K562 (cell line): ENCODE results near the gene GAL3ST3. TPM values are rescaled to one million over a fixed set of nuclear protein-coding genes. Genes with fewer than 3 reads are reported as not detected.
A peak's percentile ranks its signal among the peaks of the same experiment; 100 is the strongest.

ENCODE experiments used
- CC2D1A ChIP-seq: fragments of 450-650 bp; IDR thresholded peaks from 2 replicates; pipeline ENCODE4 v1.6.1; 2017; ENCODE audit warnings: mild to moderate bottlenecking
- HDAC3 ChIP-seq: fragments of 450-650 bp; IDR thresholded peaks from 2 replicates; pipeline ENCODE4 v1.6.1; 2018; ENCODE audit warnings: borderline replicate concordance, mild to moderate bottlenecking, moderate library complexity; ENCODE audit not compliant: partially characterized antibody
- KLF10 ChIP-seq: fragments of 250-450 bp; sonication (Bioruptor Pico); IDR thresholded peaks from 2 replicates; pipeline ENCODE4 v1.6.1; 2021; ENCODE audit warnings: matching md5 sums
- NR3C1 ChIP-seq: sonication (generic); formaldehyde crosslinking; IDR thresholded peaks from 2 replicates; pipeline ENCODE4 v1.8.1; 2022; ENCODE audit warnings: missing genetic modification reagents
- PHTF2 ChIP-seq: fragments of 250-450 bp; sonication (Bioruptor Pico); IDR thresholded peaks from 2 replicates; pipeline ENCODE4 v1.5.0; 2021; ENCODE audit warnings: mild to moderate bottlenecking
- POLR2A ChIP-seq: fragments of 450-650 bp; conservative IDR thresholded peaks from 2 replicates; pipeline ENCODE4 v1.6.1; 2016
- POU5F1 ChIP-seq: fragments of 150-350 bp; IDR thresholded peaks from 2 replicates; pipeline ENCODE4 v1.6.1; 2014; ENCODE audit warnings: borderline replicate concordance, low read length, low read depth, mild to moderate bottlenecking; ENCODE audit not compliant: partially characterized antibody
- RBM25 ChIP-seq: fragments of 200-400 bp; formaldehyde crosslinking; IDR thresholded peaks from 2 replicates; pipeline ENCODE4 v1.6.1; 2018; ENCODE audit warnings: low read length, low read depth, moderate library complexity; ENCODE audit not compliant: severe bottlenecking
- TAF1 ChIP-seq: IDR thresholded peaks from 2 replicates; pipeline ENCODE4 v1.6.1; 2011; ENCODE audit warnings: mild to moderate bottlenecking, low read length, moderate library complexity; ENCODE audit not compliant: insufficient read depth, control insufficient read depth, severe bottlenecking; ENCODE audit errors: extremely low read depth
- THRAP3 ChIP-seq: fragments of 450-650 bp; IDR thresholded peaks from 2 replicates; pipeline ENCODE4 v1.6.1; 2016; ENCODE audit warnings: mild to moderate bottlenecking, inconsistent platforms, borderline replicate concordance
- ZNF57 ChIP-seq: fragments of 450-650 bp; formaldehyde crosslinking; IDR thresholded peaks from 2 replicates; pipeline ENCODE4 v1.4.0; 2020; ENCODE audit warnings: mild to moderate bottlenecking, moderate library complexity
- ZNF695 ChIP-seq: fragments of 450-650 bp; formaldehyde crosslinking; IDR thresholded peaks from 2 replicates; pipeline ENCODE4 v1.4.0; 2020; ENCODE audit warnings: mild to moderate bottlenecking, moderate library complexity
- ZNF699 ChIP-seq: fragments of 250-450 bp; sonication (Bioruptor Pico); IDR thresholded peaks from 2 replicates; pipeline ENCODE4 v1.8.0; 2021; ENCODE audit warnings: mild to moderate bottlenecking, moderate library complexity; ENCODE audit not compliant: insufficient replicate concordance
- polyA plus RNA-seq, 8 experiments: library from polyadenylated mRNA; depleted of rRNA in 4 of 8; stranded (reverse) in 5 of 8; unstranded in 3 of 8; fragments of >200 nt; fragmentation: Nextera tagmentation in 2 of 8; fragmentation: Illumina TruSeq in 1 of 8; extraction: Ambion mirVana in 2 of 8; extraction: Trizol in 1 of 8; gene quantifications; 2 replicates each; pipeline versions ENCODE4 v1.2.1 to v1.2.3, GENCODE V29; 2011 to 2014; ENCODE audit warnings: inconsistent platforms in 1 of 8, missing spikeins in 1 of 8
- total RNA-seq, 7 experiments: library from RNA; depleted of rRNA in 6 of 7; stranded (reverse); fragments of >200 nt in 6 of 7; fragmentation: Illumina TruSeq in 2 of 7; extraction: Trizol in 2 of 7; gene quantifications; 2 replicates each; pipeline versions ENCODE4 v1.2.1 to v1.2.3, GENCODE V29; 2011 to 2021; ENCODE audit warnings: low replicate concordance in 1 of 7
- TF ChIP-seq, protein P1 (sequence below), 2 experiments: fragments of 450-650 bp; formaldehyde crosslinking in 1 of 2; IDR thresholded peaks; 2 replicates each; pipeline versions ENCODE4 v1.4.0 to v1.6.1; 2014 to 2020; ENCODE audit warnings: mild to moderate bottlenecking in 2 of 2, borderline replicate concordance in 1 of 2, low read depth in 1 of 2
- TF ChIP-seq, protein P2 (sequence below): fragments of 450-650 bp; formaldehyde crosslinking; IDR thresholded peaks from 2 replicates; pipeline ENCODE4 v1.4.0; 2020; ENCODE audit warnings: mild to moderate bottlenecking, moderate library complexity
- TF ChIP-seq, protein P3 (sequence below): fragments of 450-650 bp; IDR thresholded peaks from 2 replicates; pipeline ENCODE4 v1.6.1; 2017; ENCODE audit warnings: antibody characterized with exemption

Gene GAL3ST3
- total and polyA plus RNA-seq, 9 of the 15 experiments (the other 6 are each of a cell fraction or from before 2014, with no cell fraction given), result not detected

DNA sequence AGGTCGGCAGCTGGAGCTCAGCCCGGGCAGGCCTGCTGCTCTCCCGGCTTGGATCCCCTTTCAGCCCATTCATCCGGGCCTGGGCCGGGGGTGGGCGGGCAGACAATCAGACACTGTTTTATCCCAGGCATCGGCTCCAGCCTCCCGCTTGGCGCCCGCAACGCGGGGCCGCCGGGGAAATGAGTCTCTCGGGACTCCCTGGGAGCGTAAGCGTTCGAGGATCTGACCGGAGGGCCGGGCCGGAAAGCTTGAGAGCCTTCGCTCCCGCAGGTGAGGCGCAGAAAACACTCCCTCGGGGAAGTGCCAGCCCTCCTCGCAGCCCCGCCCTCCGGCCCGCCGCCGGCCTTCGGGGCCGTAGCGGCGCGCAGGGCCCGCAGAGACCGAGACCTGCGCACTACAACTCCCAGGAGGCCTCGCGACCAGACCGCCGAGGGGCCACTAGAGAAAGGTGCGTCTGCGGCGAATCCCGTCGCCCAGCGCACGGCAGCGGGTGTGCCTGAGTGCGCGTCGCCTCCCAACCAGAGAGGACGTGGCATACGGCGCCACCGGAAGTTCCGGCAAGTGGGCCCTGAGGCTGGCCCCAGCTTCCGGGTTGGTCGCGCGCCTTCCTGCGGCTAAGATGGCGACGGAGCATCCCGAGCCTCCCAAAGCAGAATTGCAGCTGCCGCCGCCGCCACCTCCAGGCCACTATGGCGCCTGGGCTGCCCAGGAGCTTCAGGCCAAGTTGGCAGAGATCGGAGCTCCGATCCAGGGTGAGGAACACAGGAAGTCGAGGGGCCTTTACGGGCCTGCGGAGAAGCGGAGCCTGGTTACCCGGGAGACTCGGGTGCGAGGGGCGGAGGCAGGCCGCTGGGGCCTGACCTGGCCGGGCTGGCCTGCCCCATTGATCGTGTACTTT lies 3.1 kb upstream of the GAL3ST3 start, which contains the start of gene SF3B2 (continued):
- TF ChIP-seq, protein P1, sequence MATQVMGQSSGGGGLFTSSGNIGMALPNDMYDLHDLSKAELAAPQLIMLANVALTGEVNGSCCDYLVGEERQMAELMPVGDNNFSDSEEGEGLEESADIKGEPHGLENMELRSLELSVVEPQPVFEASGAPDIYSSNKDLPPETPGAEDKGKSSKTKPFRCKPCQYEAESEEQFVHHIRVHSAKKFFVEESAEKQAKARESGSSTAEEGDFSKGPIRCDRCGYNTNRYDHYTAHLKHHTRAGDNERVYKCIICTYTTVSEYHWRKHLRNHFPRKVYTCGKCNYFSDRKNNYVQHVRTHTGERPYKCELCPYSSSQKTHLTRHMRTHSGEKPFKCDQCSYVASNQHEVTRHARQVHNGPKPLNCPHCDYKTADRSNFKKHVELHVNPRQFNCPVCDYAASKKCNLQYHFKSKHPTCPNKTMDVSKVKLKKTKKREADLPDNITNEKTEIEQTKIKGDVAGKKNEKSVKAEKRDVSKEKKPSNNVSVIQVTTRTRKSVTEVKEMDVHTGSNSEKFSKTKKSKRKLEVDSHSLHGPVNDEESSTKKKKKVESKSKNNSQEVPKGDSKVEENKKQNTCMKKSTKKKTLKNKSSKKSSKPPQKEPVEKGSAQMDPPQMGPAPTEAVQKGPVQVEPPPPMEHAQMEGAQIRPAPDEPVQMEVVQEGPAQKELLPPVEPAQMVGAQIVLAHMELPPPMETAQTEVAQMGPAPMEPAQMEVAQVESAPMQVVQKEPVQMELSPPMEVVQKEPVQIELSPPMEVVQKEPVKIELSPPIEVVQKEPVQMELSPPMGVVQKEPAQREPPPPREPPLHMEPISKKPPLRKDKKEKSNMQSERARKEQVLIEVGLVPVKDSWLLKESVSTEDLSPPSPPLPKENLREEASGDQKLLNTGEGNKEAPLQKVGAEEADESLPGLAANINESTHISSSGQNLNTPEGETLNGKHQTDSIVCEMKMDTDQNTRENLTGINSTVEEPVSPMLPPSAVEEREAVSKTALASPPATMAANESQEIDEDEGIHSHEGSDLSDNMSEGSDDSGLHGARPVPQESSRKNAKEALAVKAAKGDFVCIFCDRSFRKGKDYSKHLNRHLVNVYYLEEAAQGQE (IDR thresholded peaks at IDR 0.05; ENCODE audit: borderline replicate concordance), result no peak
- TF ChIP-seq, protein P1 (CRISPR knock-in tag; IDR thresholded peaks at IDR 0.05; ENCODE audit: low read depth), result 0 out of 2 replicates have a peak, but pooled peaks have one; percentile 22
- TF ChIP-seq, protein P2, sequence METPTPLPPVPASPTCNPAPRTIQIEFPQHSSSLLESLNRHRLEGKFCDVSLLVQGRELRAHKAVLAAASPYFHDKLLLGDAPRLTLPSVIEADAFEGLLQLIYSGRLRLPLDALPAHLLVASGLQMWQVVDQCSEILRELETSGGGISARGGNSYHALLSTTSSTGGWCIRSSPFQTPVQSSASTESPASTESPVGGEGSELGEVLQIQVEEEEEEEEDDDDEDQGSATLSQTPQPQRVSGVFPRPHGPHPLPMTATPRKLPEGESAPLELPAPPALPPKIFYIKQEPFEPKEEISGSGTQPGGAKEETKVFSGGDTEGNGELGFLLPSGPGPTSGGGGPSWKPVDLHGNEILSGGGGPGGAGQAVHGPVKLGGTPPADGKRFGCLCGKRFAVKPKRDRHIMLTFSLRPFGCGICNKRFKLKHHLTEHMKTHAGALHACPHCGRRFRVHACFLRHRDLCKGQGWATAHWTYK (CRISPR knock-in tag), result no peak; the same call in 1 of the 2 replicates
- TF ChIP-seq POU5F1 (peak; percentile 51), ZNF695 (CRISPR knock-in tag) (no peak), PHTF2 (no peak), KLF10 (CRISPR knock-in tag) (no peak), TAF1 (peak; percentile 91), RBM25 (no peak), ZNF57 (CRISPR knock-in tag) (no peak), THRAP3 (no peak), ZNF699 (CRISPR knock-in tag) (no peak), NR3C1 (CRISPR knock-in tag) (no peak), CC2D1A (no peak), POLR2A (peak; percentile 94), HDAC3 (no peak)
- TF ChIP-seq, protein P3, sequence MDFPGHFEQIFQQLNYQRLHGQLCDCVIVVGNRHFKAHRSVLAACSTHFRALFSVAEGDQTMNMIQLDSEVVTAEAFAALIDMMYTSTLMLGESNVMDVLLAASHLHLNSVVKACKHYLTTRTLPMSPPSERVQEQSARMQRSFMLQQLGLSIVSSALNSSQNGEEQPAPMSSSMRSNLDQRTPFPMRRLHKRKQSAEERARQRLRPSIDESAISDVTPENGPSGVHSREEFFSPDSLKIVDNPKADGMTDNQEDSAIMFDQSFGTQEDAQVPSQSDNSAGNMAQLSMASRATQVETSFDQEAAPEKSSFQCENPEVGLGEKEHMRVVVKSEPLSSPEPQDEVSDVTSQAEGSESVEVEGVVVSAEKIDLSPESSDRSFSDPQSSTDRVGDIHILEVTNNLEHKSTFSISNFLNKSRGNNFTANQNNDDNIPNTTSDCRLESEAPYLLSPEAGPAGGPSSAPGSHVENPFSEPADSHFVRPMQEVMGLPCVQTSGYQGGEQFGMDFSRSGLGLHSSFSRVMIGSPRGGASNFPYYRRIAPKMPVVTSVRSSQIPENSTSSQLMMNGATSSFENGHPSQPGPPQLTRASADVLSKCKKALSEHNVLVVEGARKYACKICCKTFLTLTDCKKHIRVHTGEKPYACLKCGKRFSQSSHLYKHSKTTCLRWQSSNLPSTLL, result no peak
